Measurements from ENCODE around the gene FAM20A. TPM values are rescaled to one million over a fixed set of nuclear protein-coding genes. Genes with fewer than 3 reads are reported as not detected.

FAM20A gene
- polyA plus RNA-seq, 3 donors = 0.91 to 1.6 TPM; not detected in 1

DNA sequence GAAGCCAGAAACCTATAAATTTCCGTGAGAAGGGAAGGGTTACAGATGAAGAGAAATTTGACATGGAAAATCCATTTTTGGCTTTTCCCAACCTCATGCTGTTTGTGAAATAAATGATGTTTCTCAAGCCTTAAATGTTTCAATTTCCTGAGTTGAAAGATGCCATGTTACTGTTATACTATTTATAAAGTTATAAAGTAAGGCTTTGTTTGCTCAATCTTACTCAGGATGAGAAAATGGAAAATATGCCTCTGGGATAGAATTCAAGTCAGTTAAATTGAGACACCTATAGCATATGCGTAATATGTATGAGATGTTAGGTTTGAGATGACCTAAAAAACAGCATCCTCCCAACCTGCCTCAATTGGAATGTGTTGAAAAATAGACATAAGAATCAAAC is 19.9 kb upstream of the FAM20A start:
- intact Hi-C loops (cut with micrococcal nuclease) = no loop called here
- peaks cover 0 to 9% (median 0%) of the 10 kb centered on the region in 7 donors for H3K9me3 Mint-ChIP-seq
- peaks cover 5% of the 10 kb centered on the region for H3K4me1 Mint-ChIP-seq
- Histone ChIP-seq H3K36me3 (replicated peaks in 1 of 2; ENCODE audit: control insufficient read depth in 1 of 2, insufficient read depth in 2 of 2, low read length in 2 of 2) (no peaks in the 10 kb centered on the region), H3K27me3 (ENCODE audit: control insufficient read depth in 2 of 2, insufficient read depth in 2 of 2, low read length in 2 of 2) (no peaks in the 10 kb centered on the region), H3K4me1 (ENCODE audit: control insufficient read depth in 1 of 2, insufficient read depth in 2 of 2, low read length in 2 of 2) (no peaks in the 10 kb centered on the region), H3K4me2 (replicated peaks; ENCODE audit: extremely low read depth, low read length, poor library complexity, severe bottlenecking) (no peak overlapping the region), H4K20me1 (ENCODE audit: insufficient read depth, low read length) (no peaks in the 10 kb centered on the region), H3K4me3 (replicated peaks in 1 of 3; ENCODE audit: low read depth in 2 of 3, low read length in 3 of 3) (no peak overlapping the region), H3K9ac (ENCODE audit: insufficient read depth, low read length, poor library complexity, severe bottlenecking) (no peak overlapping the region), H3K9me3 (replicated peaks in 1 of 2; ENCODE audit: control insufficient read depth in 1 of 2, insufficient read depth in 1 of 2, low read length in 2 of 2) (no peaks in the 10 kb centered on the region), H3K79me2 (ENCODE audit: insufficient read depth, low read length) (no peaks in the 10 kb centered on the region), H3K27ac (ENCODE audit: low read depth in 1 of 2, low read length in 2 of 2) (no peak overlapping the region), H2AFZ (ENCODE audit: insufficient read depth, low read depth, low read length, poor library complexity, severe bottlenecking) (no peak overlapping the region)
- H3K36me3 Mint-ChIP-seq = no peaks in the 10 kb centered on the region
- DNase-seq = no peak
- H3K27me3 Mint-ChIP-seq (ENCODE audit: low read depth in 3 of 3) = peaks cover 5 to 10% (median 8%) of the 10 kb centered on the region in 3 donors
- H3K4me3 Mint-ChIP-seq = no peak overlapping the region
- H3K27ac Mint-ChIP-seq = no peak overlapping the region
- no CpG with 5 or more reads among the region's 2 CpGs for WGBS (ENCODE audit: insufficient coverage)
- no peak for TF ChIP-seq CTCF (IDR thresholded peaks at IDR 0.05)

DNA sequence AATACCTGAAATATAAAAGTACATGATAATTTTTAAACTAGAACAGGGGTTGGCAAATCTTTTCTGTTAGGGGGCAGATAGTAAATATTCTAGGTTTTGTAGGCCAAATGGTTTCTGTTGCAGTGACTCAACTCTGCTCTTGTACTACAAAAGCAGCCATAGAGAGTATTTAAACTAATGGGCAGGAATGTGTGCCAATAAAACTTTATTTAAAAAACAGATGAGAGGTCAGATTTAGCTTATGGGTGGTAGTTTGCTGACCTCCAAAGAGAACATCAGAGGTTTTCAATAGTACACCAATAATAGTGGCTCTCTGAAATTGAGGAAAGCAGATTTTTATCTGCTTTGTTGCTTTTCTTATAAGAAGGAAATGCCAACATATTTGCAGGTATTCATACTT is 15.2 kb upstream of the FAM20A start:
- H3K4me1 ChIP-seq (ENCODE audit: control insufficient read depth in 1 of 2, insufficient read depth in 2 of 2, low read length in 2 of 2) = no peaks in the 10 kb centered on the region
- H3K36me3 Mint-ChIP-seq = no peaks in the 10 kb centered on the region
- no peaks in the 10 kb centered on the region for H4K20me1 ChIP-seq (ENCODE audit: insufficient read depth, low read length)
- H3K4me1 Mint-ChIP-seq = peaks cover 14% of the 10 kb centered on the region
- no peaks in the 10 kb centered on the region for H3K79me2 ChIP-seq (ENCODE audit: insufficient read depth, low read length)
- intact Hi-C loops (cut with micrococcal nuclease) = loop anchor here in 1 of 2 donors (10.0 kb wide), 1 partner anchor 52 kb away; no protein-coding TSS in a partner anchor
- H3K4me2 ChIP-seq (replicated peaks; ENCODE audit: extremely low read depth, low read length, poor library complexity, severe bottlenecking) = no peak overlapping the region
- no peaks in the 10 kb centered on the region for H3K36me3 ChIP-seq (replicated peaks in 1 of 2; ENCODE audit: control insufficient read depth in 1 of 2, insufficient read depth in 2 of 2, low read length in 2 of 2)
- no peak for TF ChIP-seq CTCF (IDR thresholded peaks at IDR 0.05)
- peaks cover 0 to 2% of the 10 kb centered on the region in 2 donors for H3K27me3 ChIP-seq (ENCODE audit: control insufficient read depth in 2 of 2, insufficient read depth in 2 of 2, low read length in 2 of 2)
- no peak overlapping the region for H3K4me3 ChIP-seq (replicated peaks in 1 of 3; ENCODE audit: low read depth in 2 of 3, low read length in 3 of 3)
- no peak overlapping the region for H3K4me3 Mint-ChIP-seq
- H3K27ac ChIP-seq (ENCODE audit: low read depth in 1 of 2, low read length in 2 of 2) = no peak overlapping the region
- H2AFZ ChIP-seq (ENCODE audit: insufficient read depth, low read depth, low read length, poor library complexity, severe bottlenecking) = no peak overlapping the region
- H3K9me3 Mint-ChIP-seq = peaks cover 0 to 7% (median 0%) of the 10 kb centered on the region in 7 donors
- peaks cover 5 to 11% (median 8%) of the 10 kb centered on the region in 3 donors for H3K27me3 Mint-ChIP-seq (ENCODE audit: low read depth in 3 of 3)
- no peak overlapping the region for H3K27ac Mint-ChIP-seq
- H3K9ac ChIP-seq (ENCODE audit: insufficient read depth, low read length, poor library complexity, severe bottlenecking) = no peak overlapping the region
- no peaks in the 10 kb centered on the region for H3K9me3 ChIP-seq (replicated peaks in 1 of 2; ENCODE audit: control insufficient read depth in 1 of 2, insufficient read depth in 1 of 2, low read length in 2 of 2)
- DNase-seq = no peak

Data from CD14-positive monocyte (primary cell).